ENCODE results near the gene RGS19. TPM values are rescaled to one million over a fixed set of nuclear protein-coding genes. Genes with fewer than 3 reads are reported as not detected.

Gene RGS19
- total RNA-seq, 1 experiment from 2014 or later, result 32.0 TPM

GRCh38 chr20:64067005-64067632 lies 12.2 kb downstream of the RGS19 start:
- DNase-seq (ENCODE audit: low read depth, low spot score) (no peak), ATAC-seq (no peak)
- Histone ChIP-seq H3K4me3 (ENCODE audit: low read depth in 2 of 2, low read length in 2 of 2) (no peak overlapping the region), H3K9me3 (ENCODE audit: control insufficient read depth, insufficient read depth, low read depth, low read length) (no peaks in the 10 kb centered on the region), H3K27ac (ENCODE audit: low read length) (no peak overlapping the region), H3K4me1 (ENCODE audit: control insufficient read depth, insufficient read depth, low read length) (peaks cover 31% of the 10 kb centered on the region), H3K36me3 (ENCODE audit: control insufficient read depth, insufficient read depth, low read length) (no peaks in the 10 kb centered on the region), H3K27me3 (ENCODE audit: control insufficient read depth, insufficient read depth, low read length) (no peaks in the 10 kb centered on the region)
- TF ChIP-seq TCF7L2 (IDR thresholded peaks at IDR 0.05; ENCODE audit: low read depth, low read length) (no peak), SIN3A (IDR thresholded peaks at IDR 0.05; ENCODE audit: borderline replicate concordance, insufficient read depth, low read depth, low read length) (no peak), POLR2AphosphoS5 (IDR thresholded peaks at IDR 0.05; ENCODE audit: low read depth, low read length) (no peak)
- TF ChIP-seq, protein P1, sequence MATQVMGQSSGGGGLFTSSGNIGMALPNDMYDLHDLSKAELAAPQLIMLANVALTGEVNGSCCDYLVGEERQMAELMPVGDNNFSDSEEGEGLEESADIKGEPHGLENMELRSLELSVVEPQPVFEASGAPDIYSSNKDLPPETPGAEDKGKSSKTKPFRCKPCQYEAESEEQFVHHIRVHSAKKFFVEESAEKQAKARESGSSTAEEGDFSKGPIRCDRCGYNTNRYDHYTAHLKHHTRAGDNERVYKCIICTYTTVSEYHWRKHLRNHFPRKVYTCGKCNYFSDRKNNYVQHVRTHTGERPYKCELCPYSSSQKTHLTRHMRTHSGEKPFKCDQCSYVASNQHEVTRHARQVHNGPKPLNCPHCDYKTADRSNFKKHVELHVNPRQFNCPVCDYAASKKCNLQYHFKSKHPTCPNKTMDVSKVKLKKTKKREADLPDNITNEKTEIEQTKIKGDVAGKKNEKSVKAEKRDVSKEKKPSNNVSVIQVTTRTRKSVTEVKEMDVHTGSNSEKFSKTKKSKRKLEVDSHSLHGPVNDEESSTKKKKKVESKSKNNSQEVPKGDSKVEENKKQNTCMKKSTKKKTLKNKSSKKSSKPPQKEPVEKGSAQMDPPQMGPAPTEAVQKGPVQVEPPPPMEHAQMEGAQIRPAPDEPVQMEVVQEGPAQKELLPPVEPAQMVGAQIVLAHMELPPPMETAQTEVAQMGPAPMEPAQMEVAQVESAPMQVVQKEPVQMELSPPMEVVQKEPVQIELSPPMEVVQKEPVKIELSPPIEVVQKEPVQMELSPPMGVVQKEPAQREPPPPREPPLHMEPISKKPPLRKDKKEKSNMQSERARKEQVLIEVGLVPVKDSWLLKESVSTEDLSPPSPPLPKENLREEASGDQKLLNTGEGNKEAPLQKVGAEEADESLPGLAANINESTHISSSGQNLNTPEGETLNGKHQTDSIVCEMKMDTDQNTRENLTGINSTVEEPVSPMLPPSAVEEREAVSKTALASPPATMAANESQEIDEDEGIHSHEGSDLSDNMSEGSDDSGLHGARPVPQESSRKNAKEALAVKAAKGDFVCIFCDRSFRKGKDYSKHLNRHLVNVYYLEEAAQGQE (IDR thresholded peaks at IDR 0.05; ENCODE audit: insufficient read depth in 1 of 2, low read depth in 2 of 2, low read length in 1 of 2), result no peak
- TF ChIP-seq, protein P2, sequence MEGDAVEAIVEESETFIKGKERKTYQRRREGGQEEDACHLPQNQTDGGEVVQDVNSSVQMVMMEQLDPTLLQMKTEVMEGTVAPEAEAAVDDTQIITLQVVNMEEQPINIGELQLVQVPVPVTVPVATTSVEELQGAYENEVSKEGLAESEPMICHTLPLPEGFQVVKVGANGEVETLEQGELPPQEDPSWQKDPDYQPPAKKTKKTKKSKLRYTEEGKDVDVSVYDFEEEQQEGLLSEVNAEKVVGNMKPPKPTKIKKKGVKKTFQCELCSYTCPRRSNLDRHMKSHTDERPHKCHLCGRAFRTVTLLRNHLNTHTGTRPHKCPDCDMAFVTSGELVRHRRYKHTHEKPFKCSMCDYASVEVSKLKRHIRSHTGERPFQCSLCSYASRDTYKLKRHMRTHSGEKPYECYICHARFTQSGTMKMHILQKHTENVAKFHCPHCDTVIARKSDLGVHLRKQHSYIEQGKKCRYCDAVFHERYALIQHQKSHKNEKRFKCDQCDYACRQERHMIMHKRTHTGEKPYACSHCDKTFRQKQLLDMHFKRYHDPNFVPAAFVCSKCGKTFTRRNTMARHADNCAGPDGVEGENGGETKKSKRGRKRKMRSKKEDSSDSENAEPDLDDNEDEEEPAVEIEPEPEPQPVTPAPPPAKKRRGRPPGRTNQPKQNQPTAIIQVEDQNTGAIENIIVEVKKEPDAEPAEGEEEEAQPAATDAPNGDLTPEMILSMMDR (IDR thresholded peaks at IDR 0.05), result no peak
- intact Hi-C loops (cut with micrococcal nuclease; ENCODE audit: unreplicated experiment), result no loop called here
- POLR2A ChIA-PET, result no interaction called here
- in situ Hi-C loops (cut with HindIII; ENCODE audit: low pct_unique_long_range_greater_than_20kb, low sequenced_read_pairs), result no loop called here
- BruUV-seq (replicated peaks), result no TSS peak
- CTCF ChIA-PET, result interaction anchor here (1.1 kb wide), 1 partner anchor 13 kb away, joined by 3 read pairs; no protein-coding TSS in a partner anchor

DNA sequence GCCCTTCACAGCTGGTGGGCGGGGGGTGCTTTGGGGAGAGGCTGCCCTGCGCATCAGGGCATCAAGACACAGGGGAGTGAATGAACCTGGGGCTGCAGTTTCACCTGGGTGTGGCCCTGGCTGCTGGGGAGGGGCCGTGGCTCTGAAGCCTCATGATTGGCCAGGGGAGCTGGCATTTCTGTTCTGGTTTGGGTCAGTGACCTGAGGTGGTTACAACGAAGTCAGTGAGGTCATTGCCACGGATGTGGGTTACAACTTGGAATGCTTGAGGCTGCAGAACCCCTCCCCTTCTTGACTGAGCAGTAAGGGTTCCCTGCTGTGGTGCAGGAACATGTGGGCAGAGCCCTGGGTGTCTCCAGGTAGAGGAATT lies 13.4 kb downstream of the RGS19 start:
- POLR2A ChIA-PET, result no interaction called here
- H3K36me3 ChIP-seq (ENCODE audit: control insufficient read depth, insufficient read depth, low read length), result no peaks in the 10 kb centered on the region
- H3K27ac ChIP-seq (ENCODE audit: low read length), result no peak overlapping the region
- TF ChIP-seq, protein P2 (IDR thresholded peaks at IDR 0.05), result no peak
- TF ChIP-seq POLR2AphosphoS5 (IDR thresholded peaks at IDR 0.05; ENCODE audit: low read depth, low read length) (no peak), TCF7L2 (IDR thresholded peaks at IDR 0.05; ENCODE audit: low read depth, low read length) (no peak), SIN3A (IDR thresholded peaks at IDR 0.05; ENCODE audit: borderline replicate concordance, insufficient read depth, low read depth, low read length) (no peak)
- TF ChIP-seq, protein P1 (IDR thresholded peaks at IDR 0.05; ENCODE audit: insufficient read depth in 1 of 2, low read depth in 2 of 2, low read length in 1 of 2), result no peak
- no peak overlapping the region for H3K4me3 ChIP-seq (ENCODE audit: low read depth in 2 of 2, low read length in 2 of 2)
- H3K27me3 ChIP-seq (ENCODE audit: control insufficient read depth, insufficient read depth, low read length), result no peaks in the 10 kb centered on the region
- intact Hi-C loops (cut with micrococcal nuclease; ENCODE audit: unreplicated experiment) (no loop called here), in situ Hi-C loops (cut with HindIII; ENCODE audit: low pct_unique_long_range_greater_than_20kb, low sequenced_read_pairs) (no loop called here)
- BruUV-seq (replicated peaks), result no TSS peak
- H3K4me1 ChIP-seq (ENCODE audit: control insufficient read depth, insufficient read depth, low read length), result peaks cover 30% of the 10 kb centered on the region
- no peak for ATAC-seq
- H3K9me3 ChIP-seq (ENCODE audit: control insufficient read depth, insufficient read depth, low read depth, low read length), result no peaks in the 10 kb centered on the region
- CTCF ChIA-PET, result no interaction called here
- peak; percentile 53 for DNase-seq (ENCODE audit: low read depth, low spot score)

All from Panc1 (cell line).